ENCODE data around the gene CCL2.

Gene CCL2

DNA sequence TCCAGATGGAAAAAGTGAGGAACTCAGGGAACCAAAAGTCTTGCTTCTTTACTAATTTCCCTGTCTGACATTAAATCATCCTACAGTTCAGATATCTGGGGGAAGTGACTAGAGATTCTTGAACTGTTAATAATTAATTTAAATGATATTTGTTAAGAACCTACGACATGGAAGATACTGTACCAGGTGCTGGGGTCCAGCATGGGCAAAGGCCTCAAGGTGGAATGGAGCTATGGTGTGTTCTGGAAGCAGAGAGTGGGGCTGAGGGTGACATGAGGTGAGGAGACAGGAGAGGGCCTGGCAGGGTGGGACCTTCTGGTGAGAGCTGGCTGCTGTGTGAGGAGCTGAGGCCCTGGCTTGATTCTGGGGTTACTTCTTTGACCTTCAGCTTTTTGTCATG lies 6.0 kb upstream of the CCL2 start:
- H3K36me3 ChIP-seq (ENCODE audit: insufficient read depth, low read length): no peaks in the 10 kb centered on the region
- no peaks in the 10 kb centered on the region for H3F3A ChIP-seq (ENCODE audit: low read depth)
- TF ChIP-seq EZH2phosphoT487 (IDR thresholded peaks at IDR 0.05; ENCODE audit: borderline replicate concordance) (no peak), CTCF (conservative IDR thresholded peaks at IDR 0.05; ENCODE audit: low read length) (no peak)
- H3K9ac ChIP-seq (ENCODE audit: low read depth, low read length, poor library complexity, severe bottlenecking): no peak overlapping the region
- H3K79me2 ChIP-seq (ENCODE audit: insufficient read depth, low read length): no peaks in the 10 kb centered on the region
- no peaks in the 10 kb centered on the region for H3K9me3 ChIP-seq (ENCODE audit: insufficient read depth, low read depth, low read length)
- no peaks in the 10 kb centered on the region for H3K9me2 ChIP-seq (replicated peaks; ENCODE audit: low read depth, low read length)
- no peaks in the 10 kb centered on the region for H3K27me3 ChIP-seq (ENCODE audit: insufficient read depth, low read length, poor library complexity, severe bottlenecking)
- no peak overlapping the region for H3K4me2 ChIP-seq (ENCODE audit: low read depth, low read length, poor library complexity, severe bottlenecking)
- H3K4me1 ChIP-seq (ENCODE audit: insufficient read depth, low read length, poor library complexity, severe bottlenecking): no peaks in the 10 kb centered on the region
- H2AFZ ChIP-seq (ENCODE audit: low read length): no peak overlapping the region
- no peak overlapping the region for H3K4me3 ChIP-seq (ENCODE audit: low read length, poor library complexity, severe bottlenecking)
- no peaks in the 10 kb centered on the region for H4K20me1 ChIP-seq (ENCODE audit: insufficient read depth, low read length, poor library complexity, severe bottlenecking)

- H3K27me3 ChIP-seq (ENCODE audit: insufficient read depth, low read length, poor library complexity, severe bottlenecking): no peaks in the 10 kb centered on the region
- H3K9ac ChIP-seq (ENCODE audit: low read depth, low read length, poor library complexity, severe bottlenecking): no peak overlapping the region
- no peaks in the 10 kb centered on the region for H4K20me1 ChIP-seq (ENCODE audit: insufficient read depth, low read length, poor library complexity, severe bottlenecking)
- TF ChIP-seq EZH2phosphoT487 (IDR thresholded peaks at IDR 0.05; ENCODE audit: borderline replicate concordance): no peak
- TF ChIP-seq CTCF (conservative IDR thresholded peaks at IDR 0.05; ENCODE audit: low read length): no peak
- H2AFZ ChIP-seq (ENCODE audit: low read length): no peak overlapping the region
- no peaks in the 10 kb centered on the region for H3K9me2 ChIP-seq (replicated peaks; ENCODE audit: low read depth, low read length)
- H3K9me3 ChIP-seq (ENCODE audit: insufficient read depth, low read depth, low read length): no peaks in the 10 kb centered on the region
- H3F3A ChIP-seq (ENCODE audit: low read depth): no peaks in the 10 kb centered on the region
- H3K4me3 ChIP-seq (ENCODE audit: low read length, poor library complexity, severe bottlenecking): no peak overlapping the region
- no peak overlapping the region for H3K4me2 ChIP-seq (ENCODE audit: low read depth, low read length, poor library complexity, severe bottlenecking)
- no peaks in the 10 kb centered on the region for H3K79me2 ChIP-seq (ENCODE audit: insufficient read depth, low read length)
- no peaks in the 10 kb centered on the region for H3K36me3 ChIP-seq (ENCODE audit: insufficient read depth, low read length)
- H3K4me1 ChIP-seq (ENCODE audit: insufficient read depth, low read length, poor library complexity, severe bottlenecking): no peaks in the 10 kb centered on the region
Observed at GRCh38 chr17:34249478-34249877, 5.6 kb upstream of the CCL2 start.

- H3K9me2 ChIP-seq (replicated peaks; ENCODE audit: low read depth, low read length): no peaks in the 10 kb centered on the region
- no peaks in the 10 kb centered on the region for H3K4me1 ChIP-seq (ENCODE audit: insufficient read depth, low read length, poor library complexity, severe bottlenecking)
- H3K9me3 ChIP-seq (ENCODE audit: insufficient read depth, low read depth, low read length): no peaks in the 10 kb centered on the region
- H3K9ac ChIP-seq (ENCODE audit: low read depth, low read length, poor library complexity, severe bottlenecking): no peak overlapping the region
- H3F3A ChIP-seq (ENCODE audit: low read depth): no peaks in the 10 kb centered on the region
- H4K20me1 ChIP-seq (ENCODE audit: insufficient read depth, low read length, poor library complexity, severe bottlenecking): no peaks in the 10 kb centered on the region
- H3K79me2 ChIP-seq (ENCODE audit: insufficient read depth, low read length): no peaks in the 10 kb centered on the region
- H3K4me2 ChIP-seq (ENCODE audit: low read depth, low read length, poor library complexity, severe bottlenecking): no peak overlapping the region
- no peak for TF ChIP-seq CTCF (conservative IDR thresholded peaks at IDR 0.05; ENCODE audit: low read length)
- no peak for TF ChIP-seq EZH2phosphoT487 (IDR thresholded peaks at IDR 0.05; ENCODE audit: borderline replicate concordance)
- no peak overlapping the region for H3K4me3 ChIP-seq (ENCODE audit: low read length, poor library complexity, severe bottlenecking)
- no peak overlapping the region for H2AFZ ChIP-seq (ENCODE audit: low read length)
- H3K36me3 ChIP-seq (ENCODE audit: insufficient read depth, low read length): no peaks in the 10 kb centered on the region
- H3K27me3 ChIP-seq (ENCODE audit: insufficient read depth, low read length, poor library complexity, severe bottlenecking): no peaks in the 10 kb centered on the region
Observed at GRCh38 chr17:34251186-34251585, 3.9 kb upstream of the CCL2 start.
